GM12878 (cell line): ENCODE results near the gene C1QTNF3. TPM values are rescaled to one million over a fixed set of nuclear protein-coding genes. Genes with fewer than 3 reads are reported as not detected.

Experiments
- ATAC-seq: fragments of 200-7000 bp; cut with Tn5 transposase; 3 replicates; pipeline ENCODE4 v1.9.1; 2020; ENCODE audit warnings: mild to moderate bottlenecking, moderate library complexity
- BruUV-seq: library from RNA; stranded (reverse); fragments of 400-500 nt; replicated peaks from 2 replicates; lab custom pipeline; 2021; lab: Mats Ljungman, UMichigan
- CTCF ChIA-PET: fragments of 300-600 bp; sonication (Branson Sonifier 250); formaldehyde crosslinking; extraction: SDS; loops from one replicate; lab custom pipeline; 2021; ENCODE audit warnings: inconsistent platforms; lab: Yijun Ruan, JAX
- POLR2A ChIA-PET: fragments of 350-600 bp; formaldehyde crosslinking; extraction: SDS; loops from one replicate; lab custom pipeline; 2021; ENCODE audit warnings: inconsistent platforms; lab: Charles Lee
- RAD21 ChIA-PET: fragments of 300-600 bp; sonication (Branson Sonifier 250); formaldehyde crosslinking; loops from one replicate; lab custom pipeline; 2023; ENCODE audit warnings: antibody characterized with exemption; ENCODE audit not compliant: unreplicated experiment; lab: Charles Lee
- SMC1A ChIA-PET: fragments of 300-600 bp; sonication (Branson Sonifier 250); formaldehyde crosslinking; loops from one replicate; lab custom pipeline; 2023; ENCODE audit not compliant: unreplicated experiment, uncharacterized antibody; lab: Charles Lee
- DNase-seq: peaks from one replicate; pipeline ENCODE4 v3.0.0-alpha.2; 2011; ENCODE audit warnings: low read depth, low spot score
- FAIRE-seq: peaks from 3 replicates; lab custom pipeline; 2011; peaks lifted over from hg19 to GRCh38; lab: Jason Lieb, UNC
- H2AFZ ChIP-seq: 2 replicates; pipeline ENCODE4 v1.6.0; 2011; ENCODE audit warnings: low read depth, low read length, control low read depth; ENCODE audit not compliant: control insufficient read depth
- H3K27ac ChIP-seq: 2 replicates; pipeline ENCODE4 v1.5.1; 2011; ENCODE audit warnings: control low read depth; ENCODE audit not compliant: control insufficient read depth, insufficient read depth
- H3K27me3 ChIP-seq, 2 experiments: replicated peaks in 1 of 2; 2 replicates each; pipeline versions ENCODE4 v1.6.0 to v1.6.1; 2011; ENCODE audit warnings: low read length in 1 of 2; ENCODE audit not compliant: control insufficient read depth in 2 of 2, insufficient read depth in 2 of 2
- H3K36me3 ChIP-seq, 2 experiments: 2 replicates each; pipeline ENCODE4 v1.5.1; 2011; ENCODE audit warnings: low read length in 1 of 2; ENCODE audit not compliant: control insufficient read depth in 2 of 2, insufficient read depth in 2 of 2
- H3K4me1 ChIP-seq: 2 replicates; pipeline ENCODE4 v1.6.1; 2011; ENCODE audit warnings: mild to moderate bottlenecking, low read length, moderate library complexity, mixed read lengths; ENCODE audit not compliant: control insufficient read depth, insufficient read depth
- H3K4me2 ChIP-seq: 2 replicates; pipeline ENCODE4 v1.6.0; 2011; ENCODE audit warnings: control low read depth; ENCODE audit not compliant: control insufficient read depth, insufficient read depth
- H3K4me3 ChIP-seq: fragments of 200-600 bp; sonication (generic); 2 replicates; pipeline ENCODE4 v1.5.1; 2016
- H3K79me2 ChIP-seq: 2 replicates; pipeline ENCODE4 v1.6.0; 2011; ENCODE audit warnings: low read length; ENCODE audit not compliant: control insufficient read depth, insufficient read depth
- H3K9ac ChIP-seq: 2 replicates; pipeline ENCODE4 v1.8.0; 2011; ENCODE audit warnings: low read length, control low read depth, mixed read lengths; ENCODE audit not compliant: control insufficient read depth, insufficient read depth
- H3K9me3 ChIP-seq: replicated peaks from 3 replicates; pipeline ENCODE4 v1.5.1; 2011; ENCODE audit warnings: mild to moderate bottlenecking, low read length; ENCODE audit not compliant: control insufficient read depth, insufficient read depth
- H4K20me1 ChIP-seq: 2 replicates; pipeline ENCODE4 v1.6.0; 2011; ENCODE audit not compliant: control insufficient read depth, insufficient read depth
- BRCA1 ChIP-seq: IDR thresholded peaks from 2 replicates; pipeline ENCODE4 v1.6.1; 2011; ENCODE audit warnings: low read depth, low read length, improper control_type of control experiment
- ELK1 ChIP-seq: IDR thresholded peaks from 2 replicates; pipeline ENCODE4 v1.6.1; 2012; ENCODE audit warnings: low read depth, low read length, improper control_type of control experiment
- ESRRA ChIP-seq: IDR thresholded peaks from 2 replicates; pipeline ENCODE4 v1.6.1; 2012; ENCODE audit warnings: mild to moderate bottlenecking, low read length, improper control_type of control experiment
- KAT2A ChIP-seq: conservative IDR thresholded peaks from 2 replicates; pipeline ENCODE4 v1.6.1; 2011; ENCODE audit warnings: low read depth, low read length; ENCODE audit not compliant: control insufficient read depth
- MAX ChIP-seq: IDR thresholded peaks from 2 replicates; pipeline ENCODE4 v1.6.1; 2012; ENCODE audit warnings: low read depth, low read length, improper control_type of control experiment
- RB1 ChIP-seq: fragments of 450-650 bp; formaldehyde crosslinking; IDR thresholded peaks from 2 replicates; pipeline ENCODE4 v1.6.1; 2017; ENCODE audit warnings: mild to moderate bottlenecking, borderline replicate concordance
- RCOR1 ChIP-seq: conservative IDR thresholded peaks from 2 replicates; pipeline ENCODE4 v1.6.1; 2012; ENCODE audit warnings: low read depth, low read length, improper control_type of control experiment
- SREBF2 ChIP-seq: IDR thresholded peaks from 2 replicates; pipeline ENCODE4 v1.6.1; 2012; ENCODE audit warnings: mild to moderate bottlenecking, low read length
- WRNIP1 ChIP-seq: IDR thresholded peaks from 2 replicates; pipeline ENCODE4 v1.6.1; 2011; ENCODE audit warnings: low read depth, low read length, improper control_type of control experiment, borderline replicate concordance
- YY1 ChIP-seq: IDR thresholded peaks from 2 replicates; pipeline ENCODE4 v1.6.1; 2011; ENCODE audit warnings: low read depth, mild to moderate bottlenecking, low read length
- WGBS: methylation state at CpG from one replicate; pipeline ENCODE4 v1.1.6; 2016; ENCODE audit warnings: low lambda C conversion rate; ENCODE audit not compliant: insufficient replicate concordance, insufficient coverage; ENCODE audit errors: missing lambda C conversion rate; 5-methylcytosine and 5-hydroxymethylcytosine counted together
- in situ Hi-C: fragments of 300-500 bp; cut with MboI; formaldehyde crosslinking; loops from 9 replicates; pipeline ENCODE4 v1.14.3; 2018; ENCODE audit warnings: mixed read lengths
- intact Hi-C: fragments of 100-400 bp; cut with micrococcal nuclease; formaldehyde crosslinking; loops from one replicate; pipeline ENCODE4 v1.14.2; 2022; ENCODE audit not compliant: unreplicated experiment
- polyA plus RNA-seq, 11 experiments: library from polyadenylated mRNA; depleted of rRNA in 4 of 11; unstranded in 6 of 11; stranded (reverse) in 5 of 11; fragments of >200 nt; fragmentation: Nextera tagmentation in 4 of 11; fragmentation: Illumina TruSeq in 1 of 11; extraction: Ambion mirVana in 4 of 11; extraction: Trizol in 1 of 11; gene quantifications; 1 replicate in 1 of 11; 2 replicates in 10 of 11; pipeline versions ENCODE4 v1.2.1 to v1.2.3, GENCODE V29; 2011 to 2016; ENCODE audit warnings: inconsistent platforms in 2 of 11, missing spikeins in 2 of 11, low read depth in 1 of 11
- total RNA-seq, 4 experiments: library from RNA; depleted of rRNA in 3 of 4; stranded (reverse); fragments of >200 nt in 3 of 4; fragmentation: Illumina TruSeq in 1 of 4; extraction: Trizol in 1 of 4; gene quantifications; 2 replicates each; pipeline versions ENCODE4 v1.2.1 to v1.2.3, GENCODE V29; 2013 to 2021

Gene C1QTNF3
- total and polyA plus RNA-seq, 10 of the 15 experiments (the other 5 are each of a cell fraction or from before 2014, with no cell fraction given), result 0.39 to 6.3 (median 1.3) TPM

DNA sequence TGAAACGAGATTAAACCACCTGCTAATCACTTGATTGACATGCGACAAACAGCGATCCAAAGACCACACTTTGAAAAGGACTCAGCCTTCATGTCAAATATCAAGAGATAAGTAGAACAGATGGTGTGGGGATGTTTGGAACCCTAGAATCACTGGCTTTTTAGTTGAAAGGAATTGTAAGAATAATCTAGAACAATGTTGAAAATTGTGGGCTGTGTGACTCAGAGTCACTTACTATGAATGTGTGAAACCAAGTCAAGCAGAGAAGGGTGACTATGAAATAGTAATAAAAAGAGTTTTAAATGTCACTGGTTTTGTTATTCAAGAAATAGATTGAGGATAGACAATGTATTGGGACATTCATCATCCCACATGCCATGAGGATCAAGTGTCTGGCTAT, 14.1 kb upstream of the C1QTNF3 start:
- Histone ChIP-seq H3K9ac (no peak overlapping the region), H3K27me3 (no peaks in the 10 kb centered on the region), H3K4me2 (no peak overlapping the region), H2AFZ (no peak overlapping the region), H3K4me1 (no peaks in the 10 kb centered on the region), H3K36me3 (no peaks in the 10 kb centered on the region), H3K79me2 (no peaks in the 10 kb centered on the region), H4K20me1 (no peaks in the 10 kb centered on the region), H3K9me3 (no peaks in the 10 kb centered on the region; the same call in 2 of the 3 replicates), H3K27ac (no peak overlapping the region), H3K4me3 (no peak overlapping the region)
- no peak for FAIRE-seq
- ChIA-PET SMC1A (no interaction called here), RAD21 (no interaction called here), CTCF (no interaction called here), POLR2A (no interaction called here)
- no peak for ATAC-seq
- no peak for DNase-seq
- in situ Hi-C loops (no loop called here), intact Hi-C loops (no loop called here)
- TF ChIP-seq RB1 (no peak), ELK1 (no peak), MAX (no peak), BRCA1 (no peak), ESRRA (no peak), KAT2A (no peak), SREBF2 (no peak), YY1 (no peak), RCOR1 (no peak), WRNIP1 (no peak)
- no TSS peak for BruUV-seq
- 96% methylated on average over 3 of the region's 3 CpGs for WGBS
